HL-60 (cell line): ENCODE results near the gene HRC.
"Not testable (repeated sequence)": the region's sequence is repeated elsewhere in the genome, so short reads cannot be mapped to it uniquely, and the experiment has no call there.

Experiments
- DNase-seq, 2 experiments: peaks; one replicate each; pipeline ENCODE4 v3.0.0-alpha.2; 2010 to 2020; ENCODE audit warnings: low read depth in 1 of 2, low spot score in 1 of 2
- H3K27ac ChIP-seq: fragments of 250-450 bp; sonication (Bioruptor Pico); replicated peaks from 2 replicates; pipeline ENCODE4 v1.5.1; 2020; ENCODE audit warnings: mild to moderate bottlenecking, moderate library complexity
- H3K27me3 ChIP-seq: fragments of 250-450 bp; sonication (Bioruptor Pico); 2 replicates; pipeline ENCODE4 v1.5.1; 2021; ENCODE audit warnings: mild to moderate bottlenecking, moderate library complexity; ENCODE audit not compliant: insufficient read depth, poor library complexity, severe bottlenecking
- H3K4me3 ChIP-seq: replicated peaks from 2 replicates; pipeline ENCODE4 v1.5.1; 2011; ENCODE audit warnings: mild to moderate bottlenecking, control low read depth, low read length; ENCODE audit not compliant: insufficient read depth
- GABPA ChIP-seq: IDR thresholded peaks from 2 replicates; pipeline ENCODE4 v1.6.1; 2012; ENCODE audit warnings: low read depth
- POLR2AphosphoS5 ChIP-seq: IDR thresholded peaks from 2 replicates; pipeline ENCODE4 v1.6.1; 2012; ENCODE audit warnings: low read depth
- REST ChIP-seq: IDR thresholded peaks from 2 replicates; pipeline ENCODE4 v1.6.1; 2012; ENCODE audit warnings: low read depth; ENCODE audit not compliant: insufficient replicate concordance
- SPI1 ChIP-seq: IDR thresholded peaks from 2 replicates; pipeline ENCODE4 v1.6.1; 2012; ENCODE audit warnings: low read depth, mild to moderate bottlenecking, borderline replicate concordance
- TF ChIP-seq, protein P1 (sequence below): IDR thresholded peaks from one replicate; pipeline ENCODE4 v1.5.1; 2011; ENCODE audit warnings: low read length, control low read depth, inconsistent platforms; ENCODE audit not compliant: insufficient read depth

Gene HRC

DNA sequence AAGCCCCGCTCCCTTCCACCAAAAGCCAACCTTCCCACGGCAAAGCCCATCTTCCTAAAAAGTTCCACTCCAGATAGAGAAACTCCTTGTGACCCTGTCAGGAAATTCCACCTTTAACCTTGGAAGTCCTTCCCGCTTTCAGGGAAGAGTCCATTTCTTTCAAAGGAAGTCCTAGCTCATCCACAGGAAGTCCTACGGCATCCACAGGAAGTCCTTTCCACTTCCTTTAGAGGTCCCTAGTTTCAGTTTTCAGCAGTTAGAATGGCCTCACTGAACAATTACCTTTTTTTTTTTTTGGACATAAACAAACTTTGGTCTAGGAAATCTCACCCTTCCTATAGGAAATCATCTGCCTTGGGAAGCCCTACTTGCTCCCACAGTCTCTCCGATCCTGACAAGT lies 34.1 kb upstream of the HRC start:
- no peak for DNase-seq
- Histone ChIP-seq H3K27me3 (no peaks in the 10 kb centered on the region), H3K4me3 (no peak overlapping the region), H3K27ac (no peak overlapping the region)
- TF ChIP-seq, protein P1, sequence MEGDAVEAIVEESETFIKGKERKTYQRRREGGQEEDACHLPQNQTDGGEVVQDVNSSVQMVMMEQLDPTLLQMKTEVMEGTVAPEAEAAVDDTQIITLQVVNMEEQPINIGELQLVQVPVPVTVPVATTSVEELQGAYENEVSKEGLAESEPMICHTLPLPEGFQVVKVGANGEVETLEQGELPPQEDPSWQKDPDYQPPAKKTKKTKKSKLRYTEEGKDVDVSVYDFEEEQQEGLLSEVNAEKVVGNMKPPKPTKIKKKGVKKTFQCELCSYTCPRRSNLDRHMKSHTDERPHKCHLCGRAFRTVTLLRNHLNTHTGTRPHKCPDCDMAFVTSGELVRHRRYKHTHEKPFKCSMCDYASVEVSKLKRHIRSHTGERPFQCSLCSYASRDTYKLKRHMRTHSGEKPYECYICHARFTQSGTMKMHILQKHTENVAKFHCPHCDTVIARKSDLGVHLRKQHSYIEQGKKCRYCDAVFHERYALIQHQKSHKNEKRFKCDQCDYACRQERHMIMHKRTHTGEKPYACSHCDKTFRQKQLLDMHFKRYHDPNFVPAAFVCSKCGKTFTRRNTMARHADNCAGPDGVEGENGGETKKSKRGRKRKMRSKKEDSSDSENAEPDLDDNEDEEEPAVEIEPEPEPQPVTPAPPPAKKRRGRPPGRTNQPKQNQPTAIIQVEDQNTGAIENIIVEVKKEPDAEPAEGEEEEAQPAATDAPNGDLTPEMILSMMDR = no peak
- TF ChIP-seq POLR2AphosphoS5 (no peak), GABPA (peak; percentile 43)

- H3K27ac ChIP-seq = no peak overlapping the region
- H3K27me3 ChIP-seq = no peaks in the 10 kb centered on the region
- TF ChIP-seq POLR2AphosphoS5 (no peak), REST (no peak), SPI1 (no peak), GABPA (no peak)
- TF ChIP-seq, protein P1 = no peak
- DNase-seq = no peak
- no peak overlapping the region for H3K4me3 ChIP-seq
Measured at GRCh38 chr19:49188626-49189200, 33.5 kb upstream of the HRC start.

GRCh38 chr19:49186108-49186507 lies 30.9 kb upstream of the HRC start:
- Histone ChIP-seq H3K27ac (no peak overlapping the region), H3K4me3 (no peak overlapping the region), H3K27me3 (no peaks in the 10 kb centered on the region)
- TF ChIP-seq REST (no peak), SPI1 (no peak), GABPA (no peak), POLR2AphosphoS5 (no peak)
- TF ChIP-seq, protein P1 = no peak
- DNase-seq = no peak

DNA sequence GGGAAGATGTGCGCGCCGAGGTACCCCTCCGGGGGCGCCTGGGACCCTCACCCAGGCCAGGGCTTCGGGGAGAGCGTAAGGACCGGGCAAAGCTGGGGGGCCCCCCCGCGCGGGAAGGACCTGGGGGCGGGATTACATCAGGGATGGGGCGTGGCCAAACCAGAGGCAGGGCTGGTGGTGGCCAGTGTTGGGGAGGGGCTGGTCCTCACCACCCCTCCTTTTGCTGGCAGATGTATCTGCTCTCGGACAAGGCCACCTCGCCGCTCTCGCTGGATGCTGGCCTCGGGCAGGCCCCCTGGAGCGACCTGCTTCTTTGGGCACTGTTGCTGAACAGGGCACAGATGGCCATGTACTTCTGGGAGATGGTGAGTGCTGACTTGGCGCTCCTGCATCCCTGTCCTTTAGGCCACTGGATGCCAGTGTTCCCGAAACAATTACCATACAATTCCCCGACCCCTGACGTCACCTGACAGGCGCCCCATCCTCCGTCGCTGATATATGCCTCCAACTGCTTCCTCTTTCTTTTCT lies 27.7 kb upstream of the HRC start:
- H3K27ac ChIP-seq = no peak overlapping the region
- H3K4me3 ChIP-seq = no peak overlapping the region
- no peaks in the 10 kb centered on the region for H3K27me3 ChIP-seq
- TF ChIP-seq REST (no peak), GABPA (no peak)
- DNase-seq = no peak

- not testable (repeated sequence) for H3K27me3 ChIP-seq, H3K4me3 ChIP-seq, DNase-seq, H3K27ac ChIP-seq
Measured at GRCh38 chr19:49182010-49182847, 27.0 kb upstream of the HRC start.
